Gastrocnemius medialis (tissue), 4 donors: ENCODE measurements around the gene PALD1. TPM values are rescaled to one million over a fixed set of nuclear protein-coding genes. Genes with fewer than 3 reads are reported as not detected.

Experiments
- ATAC-seq, 2 donors: fragments of 150-250 bp; one replicate each; pipeline ENCODE4 v1.9.1; 2016
- DNase-seq, 2 donors: peaks; one replicate each; pipeline ENCODE4 v3.0.0-alpha.2; 2019
- H3K27ac ChIP-seq, 4 donors: fragments of 200-600 bp; sonication (generic); 1 replicate in 1 of 4; 2 replicates in 3 of 4; pipeline ENCODE4 v1.5.1; 2016 to 2018; ENCODE audit warnings: mild to moderate bottlenecking in 2 of 4, moderate library complexity in 1 of 4
- H3K27me3 ChIP-seq, 3 donors: fragments of 200-600 bp; sonication (generic) in 2 of 3; 1 replicate in 1 of 3; 2 replicates in 2 of 3; pipeline versions ENCODE4 v1.5.1 to v1.6.0; 2016 to 2019; ENCODE audit warnings: mild to moderate bottlenecking in 1 of 3, moderate library complexity in 1 of 3
- H3K36me3 ChIP-seq, 2 donors: fragments of 200-600 bp; sonication (generic) in 1 of 2; one replicate each; pipeline ENCODE4 v1.5.1; 2017 to 2018
- H3K4me1 ChIP-seq, 2 donors: fragments of 200-600 bp; sonication (generic) in 1 of 2; one replicate each; pipeline ENCODE4 v1.5.1; 2016 to 2017; ENCODE audit warnings: mild to moderate bottlenecking in 2 of 2
- H3K4me3 ChIP-seq, 4 donors: fragments of 200-600 bp; sonication (generic) in 3 of 4; 1 replicate in 1 of 4; 2 replicates in 3 of 4; pipeline ENCODE4 v1.5.1; 2016 to 2019; ENCODE audit warnings: mild to moderate bottlenecking in 2 of 4
- H3K9me3 ChIP-seq, 3 donors: fragments of 200-600 bp; sonication (generic) in 2 of 3; 1 replicate in 1 of 3; 2 replicates in 2 of 3; pipeline ENCODE4 v1.5.1; 2016 to 2019
- POLR2A ChIP-seq, 2 donors: fragments of 450-650 bp; IDR thresholded peaks; one replicate each; pipeline ENCODE4 v1.6.1; 2017; ENCODE audit warnings: antibody characterized with exemption in 2 of 2, mild to moderate bottlenecking in 2 of 2, moderate library complexity in 2 of 2
- in situ Hi-C, 4 donors: fragments of 200-750 bp; cut with MboI; loops; one replicate each; pipeline versions ENCODE4 v1.15.0 to v1.8.0; 2017; ENCODE audit warnings: low sequenced_read_pairs in 4 of 4
- intact Hi-C: fragments of 100-400 bp; cut with DNase I; formaldehyde crosslinking; loops from one replicate; pipeline ENCODE4 v1.15.1; 2023; ENCODE audit warnings: low total_unique reads
- total RNA-seq, 4 donors: library from RNA; depleted of rRNA; stranded (reverse); fragments of >200 nt; gene quantifications; one replicate each; pipeline versions ENCODE4 v1.1.0 to v1.2.3, GENCODE V29; 2016
- TF ChIP-seq, protein P1 (sequence below), 5 experiments: fragments of 450-650 bp in 3 of 5; fragments of 200-600 bp in 2 of 5; sonication (generic) in 2 of 5; IDR thresholded peaks in 4 of 5; conservative IDR thresholded peaks in 1 of 5; 1 replicate in 4 of 5; 2 replicates in 1 of 5; pipeline ENCODE4 v1.5.1; 2016 to 2019; ENCODE audit warnings: antibody characterized with exemption in 5 of 5, mild to moderate bottlenecking in 3 of 5, moderate library complexity in 3 of 5

Gene PALD1
- total RNA-seq, 4 donors from 2014 or later, result 1.4 to 4.1 (median 2.3) TPM

DNA sequence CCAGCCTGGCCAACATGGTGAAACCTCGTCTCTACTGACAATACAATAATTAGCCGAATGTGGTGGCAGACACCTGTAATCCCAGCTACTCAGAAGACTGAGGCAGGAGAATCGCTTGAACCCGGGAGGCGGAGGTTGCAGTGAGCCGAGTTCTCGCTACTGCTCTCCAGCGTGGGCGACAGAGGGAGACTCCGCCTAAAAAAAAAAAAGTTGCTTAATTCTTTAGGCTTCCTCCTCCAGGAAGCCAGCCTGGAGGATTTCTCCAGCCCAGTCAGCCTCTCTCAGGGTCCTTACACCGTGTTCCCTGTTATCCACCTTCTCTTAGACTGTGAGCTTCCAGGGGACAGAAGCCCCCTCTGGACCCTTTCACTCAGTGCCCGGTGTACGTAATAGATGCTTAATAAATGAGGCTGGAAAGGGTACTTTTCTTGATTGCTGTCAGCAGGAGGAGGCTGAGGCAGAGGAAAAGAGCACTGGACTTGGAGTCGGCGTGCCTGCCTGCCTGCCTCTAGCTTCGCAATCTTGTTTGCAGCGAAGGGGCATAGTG, 20.7 kb upstream of the PALD1 start:
- intact Hi-C loops, result loop anchor here (10.0 kb wide), 1 partner anchor 427 kb away; the partner anchor contains the start of gene PCBD1
- DNase-seq (no peak), ATAC-seq (no peak)
- H3K4me1 ChIP-seq, result peaks cover 10 to 16% of the 10 kb centered on the region in 2 donors
- in situ Hi-C loops, result loop anchor here in 1 of 4 donors (25.0 kb wide), 1 partner anchor 304 kb away; no protein-coding TSS in a partner anchor
- TF ChIP-seq POLR2A (IDR thresholded peaks at IDR 0.05), result no peak
- TF ChIP-seq, protein P1, sequence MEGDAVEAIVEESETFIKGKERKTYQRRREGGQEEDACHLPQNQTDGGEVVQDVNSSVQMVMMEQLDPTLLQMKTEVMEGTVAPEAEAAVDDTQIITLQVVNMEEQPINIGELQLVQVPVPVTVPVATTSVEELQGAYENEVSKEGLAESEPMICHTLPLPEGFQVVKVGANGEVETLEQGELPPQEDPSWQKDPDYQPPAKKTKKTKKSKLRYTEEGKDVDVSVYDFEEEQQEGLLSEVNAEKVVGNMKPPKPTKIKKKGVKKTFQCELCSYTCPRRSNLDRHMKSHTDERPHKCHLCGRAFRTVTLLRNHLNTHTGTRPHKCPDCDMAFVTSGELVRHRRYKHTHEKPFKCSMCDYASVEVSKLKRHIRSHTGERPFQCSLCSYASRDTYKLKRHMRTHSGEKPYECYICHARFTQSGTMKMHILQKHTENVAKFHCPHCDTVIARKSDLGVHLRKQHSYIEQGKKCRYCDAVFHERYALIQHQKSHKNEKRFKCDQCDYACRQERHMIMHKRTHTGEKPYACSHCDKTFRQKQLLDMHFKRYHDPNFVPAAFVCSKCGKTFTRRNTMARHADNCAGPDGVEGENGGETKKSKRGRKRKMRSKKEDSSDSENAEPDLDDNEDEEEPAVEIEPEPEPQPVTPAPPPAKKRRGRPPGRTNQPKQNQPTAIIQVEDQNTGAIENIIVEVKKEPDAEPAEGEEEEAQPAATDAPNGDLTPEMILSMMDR (IDR thresholded peaks at IDR 0.05 in 4 of 5, conservative IDR thresholded peaks at IDR 0.05 in 1 of 5), result no peak
- no peaks in the 10 kb centered on the region for H3K9me3 ChIP-seq
- peak overlapping the region; percentile 49 to 66 (median 54) for H3K4me3 ChIP-seq
- no peaks in the 10 kb centered on the region for H3K27me3 ChIP-seq
- H3K36me3 ChIP-seq, result no peaks in the 10 kb centered on the region
- H3K27ac ChIP-seq, result peak overlapping the region; percentile 69 to 87 (median 80)

DNA sequence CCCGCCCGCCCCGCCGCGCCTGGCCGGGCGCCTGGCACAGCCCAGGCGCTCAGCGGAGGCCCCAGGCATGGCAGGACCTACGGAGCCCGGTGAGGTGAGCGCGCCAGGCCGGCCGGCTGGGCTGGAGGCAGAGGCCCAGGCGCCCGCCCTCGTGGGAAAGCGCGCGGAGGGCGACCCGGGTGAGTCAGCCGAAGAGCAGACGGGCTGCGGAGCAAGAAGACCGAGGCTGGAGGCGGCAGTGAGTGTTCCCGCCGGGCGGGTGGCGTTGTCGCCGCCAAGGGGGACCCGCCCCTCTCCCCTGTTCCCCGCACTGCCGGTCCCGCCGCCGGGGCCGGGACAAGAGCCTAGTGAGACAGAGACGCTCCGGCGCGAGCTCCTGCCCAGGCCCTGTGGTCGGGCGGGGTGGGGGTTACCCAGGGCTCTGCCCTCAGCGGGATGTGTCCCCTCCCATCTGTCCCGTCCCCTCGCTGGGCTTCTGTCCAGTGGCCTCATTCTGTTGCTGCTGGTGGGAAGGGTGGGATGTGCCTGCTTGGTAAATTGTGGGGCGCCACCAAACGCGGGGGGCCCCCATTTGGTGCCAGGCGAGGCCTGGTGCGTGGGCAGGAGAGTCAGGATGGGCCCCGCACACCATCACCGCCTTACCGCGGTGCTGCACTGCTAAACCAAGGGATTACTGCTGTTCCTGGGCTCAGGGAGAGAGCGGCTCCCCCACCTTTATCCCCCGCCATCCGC, 20.1 kb upstream of the PALD1 start:
- peak overlapping the region; percentile 49 to 66 (median 54) for H3K4me3 ChIP-seq
- TF ChIP-seq, protein P1 (IDR thresholded peaks at IDR 0.05 in 4 of 5, conservative IDR thresholded peaks at IDR 0.05 in 1 of 5), result peak in 2 of 5 experiments; percentile 28 to 31
- TF ChIP-seq POLR2A (IDR thresholded peaks at IDR 0.05), result peak in 1 of 2 donors; percentile 47
- intact Hi-C loops (loop anchor here (10.0 kb wide), 1 partner anchor 426 kb away; the partner anchor contains the start of gene PCBD1), in situ Hi-C loops (loop anchor here in 1 of 4 donors (25.0 kb wide), 1 partner anchor 304 kb away; no protein-coding TSS in a partner anchor)
- ATAC-seq (peak; percentile 65 to 66), DNase-seq (peak; percentile 44 to 80)
- H3K27me3 ChIP-seq, result no peaks in the 10 kb centered on the region
- peaks cover 13 to 22% of the 10 kb centered on the region in 2 donors for H3K4me1 ChIP-seq
- peak overlapping the region; percentile 69 to 87 (median 80) for H3K27ac ChIP-seq
- no peaks in the 10 kb centered on the region for H3K36me3 ChIP-seq
- no peaks in the 10 kb centered on the region for H3K9me3 ChIP-seq

DNA sequence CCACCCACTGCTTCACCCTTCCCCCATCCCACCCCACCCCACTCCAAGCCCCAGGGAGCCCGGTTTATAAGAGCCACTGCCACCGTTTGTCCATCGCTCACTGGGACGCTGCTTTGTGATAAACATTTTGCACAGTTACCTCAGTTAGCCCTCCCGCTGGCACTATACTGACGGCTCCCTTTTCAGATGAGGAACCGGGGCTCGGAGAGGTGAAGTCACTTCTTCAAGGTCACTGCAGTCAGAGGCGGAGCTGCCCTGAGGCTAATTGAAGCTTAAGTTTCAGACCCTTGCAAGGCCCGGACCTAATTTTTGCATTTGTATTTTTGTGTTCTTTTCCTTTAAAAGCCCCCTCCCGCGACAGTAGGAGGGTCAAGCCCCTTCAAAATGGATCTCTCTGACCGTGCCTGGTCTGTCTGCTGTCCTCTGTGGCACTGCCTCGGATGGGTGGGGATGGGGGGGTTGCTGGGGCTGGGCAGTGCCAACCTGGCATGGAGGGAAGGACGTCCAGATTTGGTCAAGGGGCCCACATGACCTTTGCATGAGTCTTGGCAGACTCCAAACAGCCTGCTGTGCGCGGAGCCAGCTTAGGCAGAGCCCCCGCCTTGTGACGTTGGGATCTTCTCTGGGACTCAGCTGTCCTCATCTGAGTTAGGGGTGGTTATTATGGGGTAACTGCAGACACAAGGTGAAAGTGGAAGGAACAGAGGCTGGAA, 19.4 kb upstream of the PALD1 start:
- no peaks in the 10 kb centered on the region for H3K27me3 ChIP-seq
- no peaks in the 10 kb centered on the region for H3K36me3 ChIP-seq
- peak overlapping the region in 2 of 4 donors; percentile 53 to 56 for H3K4me3 ChIP-seq
- intact Hi-C loops, result loop anchor here (10.0 kb wide), 1 partner anchor 426 kb away; the partner anchor contains the start of gene PCBD1
- TF ChIP-seq, protein P1 (IDR thresholded peaks at IDR 0.05 in 4 of 5, conservative IDR thresholded peaks at IDR 0.05 in 1 of 5), result no peak
- TF ChIP-seq POLR2A (IDR thresholded peaks at IDR 0.05), result no peak
- ATAC-seq (peak in 1 of 2 donors; percentile 17), DNase-seq (no peak)
- no peaks in the 10 kb centered on the region for H3K9me3 ChIP-seq
- peak overlapping the region; percentile 69 to 87 (median 80) for H3K27ac ChIP-seq
- in situ Hi-C loops, result loop anchor here in 1 of 4 donors (25.0 kb wide), 1 partner anchor 303 kb away; no protein-coding TSS in a partner anchor
- peaks cover 13 to 23% of the 10 kb centered on the region in 2 donors for H3K4me1 ChIP-seq

DNA sequence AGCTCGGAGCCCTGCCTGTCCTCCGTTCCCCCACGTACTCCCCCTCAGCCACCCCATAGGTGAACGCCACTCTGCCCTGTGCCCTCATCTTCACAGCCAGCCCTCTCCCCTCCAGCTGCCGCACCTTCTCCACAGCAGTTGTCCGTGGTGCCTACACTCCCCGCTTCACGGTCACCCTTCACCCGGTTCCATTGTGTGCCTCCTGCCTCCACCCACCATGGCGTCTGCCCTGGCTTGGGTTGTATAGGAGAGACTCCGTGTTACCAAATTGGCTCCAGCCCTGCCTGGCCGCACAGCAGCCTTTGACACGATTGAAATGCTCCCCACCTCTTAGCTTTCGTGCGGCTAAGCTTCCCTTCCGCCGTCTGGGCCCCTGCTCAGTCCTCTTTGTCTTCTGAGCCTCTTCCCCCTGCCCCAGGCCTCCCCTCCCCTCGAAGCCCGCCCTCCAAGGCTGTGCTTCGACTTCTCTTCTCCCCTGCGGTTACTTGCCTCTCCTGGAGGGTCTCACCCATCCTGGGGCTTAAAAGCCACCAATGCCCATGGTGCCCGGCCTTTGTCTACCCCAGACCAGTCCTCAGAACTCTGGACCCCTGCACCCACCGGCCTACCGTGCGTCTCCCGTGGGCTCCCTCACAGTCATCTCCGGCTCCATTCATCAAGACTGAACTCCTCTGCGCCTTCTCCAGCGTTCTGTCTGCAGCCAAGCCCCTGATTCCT, 18.6 kb upstream of the PALD1 start:
- no peak overlapping the region for H3K4me3 ChIP-seq
- no peaks in the 10 kb centered on the region for H3K9me3 ChIP-seq
- H3K36me3 ChIP-seq, result no peaks in the 10 kb centered on the region
- peak overlapping the region in 3 of 4 donors; percentile 74 to 87 (median 87) for H3K27ac ChIP-seq
- ATAC-seq (no peak), DNase-seq (no peak)
- in situ Hi-C loops (loop anchor here in 3 of 4 donors (5.0 to 25.0 kb wide), 5 partner anchors 55 to 302 kb away; no protein-coding TSS in a partner anchor), intact Hi-C loops (loop anchor here (2.0 to 10.0 kb wide), 2 partner anchors 49 to 425 kb away; partner anchors contain the start of gene PCBD1)
- no peaks in the 10 kb centered on the region for H3K27me3 ChIP-seq
- H3K4me1 ChIP-seq, result peaks cover 13 to 23% of the 10 kb centered on the region in 2 donors
- TF ChIP-seq POLR2A (IDR thresholded peaks at IDR 0.05), result no peak
- TF ChIP-seq, protein P1 (IDR thresholded peaks at IDR 0.05 in 4 of 5, conservative IDR thresholded peaks at IDR 0.05 in 1 of 5), result no peak
